ENCODE data around the gene ENOPH1.

ENOPH1 gene

DNA sequence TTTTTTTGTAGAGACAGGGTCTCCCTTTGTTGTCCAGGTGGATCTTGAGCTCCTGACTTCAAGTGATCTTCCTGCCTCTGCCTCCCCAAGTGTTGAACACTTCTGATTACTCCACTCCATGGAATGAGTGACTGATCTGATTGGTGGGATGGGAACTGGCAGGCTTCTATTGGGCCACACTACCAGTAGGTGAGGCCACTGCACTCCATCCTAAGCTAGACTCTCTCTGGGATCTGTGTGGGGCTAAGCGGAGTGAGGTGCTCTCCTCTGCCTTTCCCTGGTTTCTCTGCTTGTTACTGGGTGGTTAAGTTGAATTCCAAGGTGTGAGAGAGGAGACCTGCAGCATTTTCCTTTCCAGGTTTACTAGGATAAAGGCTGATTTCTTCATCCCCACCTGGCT is 58.7 kb downstream of the ENOPH1 start:
- no peak for DNase-seq (ENCODE audit: extremely low read depth, low read depth)
- TF ChIP-seq, protein P1, sequence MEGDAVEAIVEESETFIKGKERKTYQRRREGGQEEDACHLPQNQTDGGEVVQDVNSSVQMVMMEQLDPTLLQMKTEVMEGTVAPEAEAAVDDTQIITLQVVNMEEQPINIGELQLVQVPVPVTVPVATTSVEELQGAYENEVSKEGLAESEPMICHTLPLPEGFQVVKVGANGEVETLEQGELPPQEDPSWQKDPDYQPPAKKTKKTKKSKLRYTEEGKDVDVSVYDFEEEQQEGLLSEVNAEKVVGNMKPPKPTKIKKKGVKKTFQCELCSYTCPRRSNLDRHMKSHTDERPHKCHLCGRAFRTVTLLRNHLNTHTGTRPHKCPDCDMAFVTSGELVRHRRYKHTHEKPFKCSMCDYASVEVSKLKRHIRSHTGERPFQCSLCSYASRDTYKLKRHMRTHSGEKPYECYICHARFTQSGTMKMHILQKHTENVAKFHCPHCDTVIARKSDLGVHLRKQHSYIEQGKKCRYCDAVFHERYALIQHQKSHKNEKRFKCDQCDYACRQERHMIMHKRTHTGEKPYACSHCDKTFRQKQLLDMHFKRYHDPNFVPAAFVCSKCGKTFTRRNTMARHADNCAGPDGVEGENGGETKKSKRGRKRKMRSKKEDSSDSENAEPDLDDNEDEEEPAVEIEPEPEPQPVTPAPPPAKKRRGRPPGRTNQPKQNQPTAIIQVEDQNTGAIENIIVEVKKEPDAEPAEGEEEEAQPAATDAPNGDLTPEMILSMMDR (IDR thresholded peaks at IDR 0.05; ENCODE audit: low read depth, low read length): no peak

DNA sequence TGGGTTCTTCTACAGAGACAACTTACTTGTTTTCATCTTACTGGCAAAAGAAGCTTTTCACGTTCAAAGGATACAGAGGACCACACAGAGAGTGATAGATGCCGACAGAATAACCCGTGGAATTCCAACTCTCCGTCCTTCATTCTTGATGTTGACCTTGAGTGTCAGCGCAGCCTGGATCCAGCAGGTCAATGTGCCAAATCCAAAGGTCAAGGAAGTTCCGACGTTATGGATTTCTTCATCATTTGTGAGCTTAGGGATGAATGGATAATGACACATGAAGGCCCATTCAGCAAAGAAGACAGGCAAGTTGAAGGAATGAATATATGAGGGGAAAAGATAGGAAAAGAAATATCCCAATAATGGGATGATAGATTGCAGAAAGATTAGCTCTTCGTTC is 59.6 kb downstream of the ENOPH1 start:
- TF ChIP-seq, protein P1 (IDR thresholded peaks at IDR 0.05; ENCODE audit: low read depth, low read length): no peak
- DNase-seq (ENCODE audit: extremely low read depth, low read depth): no peak

DNA sequence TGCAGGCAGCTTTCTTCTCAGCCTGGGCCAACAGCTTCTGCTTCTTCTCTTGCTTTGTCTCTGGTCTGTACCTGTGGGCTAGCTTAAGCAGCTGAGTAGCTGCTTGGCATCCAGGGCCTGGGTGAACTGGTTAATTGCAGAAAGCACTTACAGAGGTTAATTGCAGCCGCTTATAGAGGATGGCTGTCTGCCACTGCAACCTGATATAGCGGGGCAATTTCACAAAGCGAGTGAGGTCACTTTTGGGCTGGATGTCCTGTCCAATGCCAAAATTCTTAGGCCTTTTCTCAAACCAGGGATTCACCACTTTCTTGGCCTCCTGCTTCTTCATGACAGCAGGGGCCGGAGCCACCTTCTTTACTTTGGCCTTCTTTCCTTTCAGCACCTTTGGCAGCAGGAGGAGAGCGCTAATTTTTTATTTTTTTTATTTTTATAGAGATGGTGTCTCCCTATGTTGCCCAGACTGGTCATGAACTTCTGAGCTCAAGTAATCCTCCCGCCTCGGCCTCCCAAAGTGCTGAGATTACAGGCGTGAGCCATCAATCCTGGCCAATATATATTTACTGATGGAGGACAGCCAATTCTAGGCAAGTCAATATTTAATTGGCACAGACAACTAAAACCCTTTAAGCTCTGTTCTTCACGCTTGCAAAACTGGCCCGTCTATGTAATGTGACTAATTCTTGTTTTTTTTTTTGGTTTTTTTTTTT is 61.0 kb downstream of the ENOPH1 start:
- DNase-seq (ENCODE audit: extremely low read depth, low read depth): no peak

DNA sequence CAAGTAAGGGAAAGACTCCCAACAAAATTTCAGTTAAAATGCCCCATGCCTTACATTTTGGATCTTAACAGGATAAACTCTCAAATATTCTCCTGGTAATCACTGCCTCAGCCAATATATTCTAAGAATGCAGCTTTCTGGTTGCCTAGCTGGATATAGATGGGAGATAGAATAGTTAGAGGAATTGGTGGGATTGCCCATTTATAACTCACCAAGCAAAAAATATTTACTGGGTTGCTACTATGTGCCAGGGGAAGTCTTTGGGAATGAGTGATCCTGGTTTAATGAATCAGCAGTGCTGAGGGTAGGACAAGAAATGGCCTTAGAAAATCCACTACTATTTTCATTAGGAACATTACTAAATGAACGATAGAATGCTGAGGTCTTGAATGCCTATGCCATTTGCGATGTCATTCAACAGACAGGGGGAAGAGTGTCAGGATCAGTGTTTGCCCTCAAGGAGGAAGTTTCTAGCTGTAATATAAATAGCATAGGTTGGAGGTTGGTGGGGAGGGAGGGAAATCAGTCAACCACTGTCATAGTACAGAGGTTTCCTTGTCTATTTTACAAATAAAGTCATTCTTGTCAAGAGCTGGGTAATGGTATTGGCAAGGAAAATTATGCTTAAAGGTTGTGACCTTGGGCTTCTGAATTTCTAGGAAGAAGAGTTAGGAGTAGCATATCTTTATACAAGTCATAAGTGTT is 63.5 kb downstream of the ENOPH1 start:
- TF ChIP-seq, protein P1 (IDR thresholded peaks at IDR 0.05; ENCODE audit: low read depth, low read length): no peak
- DNase-seq (ENCODE audit: extremely low read depth, low read depth): no peak

More for the DNA sequence above, 61.0 kb downstream of the ENOPH1 start:
- TF ChIP-seq, protein P1 (IDR thresholded peaks at IDR 0.05; ENCODE audit: low read depth, low read length): no peak

DNA sequence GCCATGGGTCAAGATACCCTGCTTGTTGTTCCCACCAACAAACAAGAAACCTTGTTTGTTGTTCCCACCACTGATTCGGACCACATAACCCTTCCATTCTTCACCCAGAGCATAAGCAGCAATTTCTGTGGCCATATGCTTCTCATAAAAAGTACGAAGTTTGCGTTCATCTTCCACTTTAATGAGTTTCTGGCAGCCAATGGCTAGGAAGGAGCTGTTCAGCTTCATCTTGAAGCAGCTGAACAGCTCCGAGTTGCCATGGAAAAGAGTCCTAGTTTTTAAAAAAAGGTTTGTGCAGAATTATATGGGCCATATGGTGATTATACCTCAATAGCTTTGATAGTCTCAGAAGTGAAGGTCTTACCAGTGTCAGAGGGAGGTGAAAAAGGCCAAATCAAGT is 65.3 kb downstream of the ENOPH1 start:
- DNase-seq (ENCODE audit: extremely low read depth, low read depth): no peak
- TF ChIP-seq, protein P1 (IDR thresholded peaks at IDR 0.05; ENCODE audit: low read depth, low read length): no peak

DNA sequence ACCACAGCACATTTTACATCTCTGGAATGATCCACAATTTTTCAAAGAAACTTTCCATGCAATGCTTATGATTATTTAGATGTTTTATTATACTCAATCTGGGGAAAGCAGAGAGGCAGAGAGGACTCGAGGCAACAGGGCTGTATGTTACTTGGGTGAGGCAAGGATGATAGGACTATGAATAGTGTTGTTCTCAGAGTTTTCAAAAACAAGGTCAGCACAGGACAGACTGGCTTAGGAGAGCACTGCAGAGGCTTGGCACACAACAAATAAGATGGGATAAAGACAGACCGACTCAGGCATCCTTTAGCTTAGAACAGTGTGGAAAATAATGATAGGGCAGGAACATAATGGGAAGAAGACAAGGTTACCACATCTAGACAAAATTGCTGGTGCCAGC is 66.0 kb downstream of the ENOPH1 start:
- no peak for DNase-seq (ENCODE audit: extremely low read depth, low read depth)

More for the DNA sequence above, 66.0 kb downstream of the ENOPH1 start:
- TF ChIP-seq, protein P1 (IDR thresholded peaks at IDR 0.05; ENCODE audit: low read depth, low read length): no peak

Data from AG09319 (cell line).